ENCODE measurements around the gene TRDMT1. TPM values are rescaled to one million over a fixed set of nuclear protein-coding genes. Genes with fewer than 3 reads are reported as not detected.

TRDMT1 gene
- total RNA-seq, 2 experiments from 2014 or later = 10.4 to 12.2 TPM

GRCh38 chr10:17138460-17139042 is 62.9 kb downstream of the TRDMT1 start:
- no peaks in the 10 kb centered on the region for H3K79me2 ChIP-seq (ENCODE audit: insufficient read depth, low read depth, low read length)
- H3K9me3 ChIP-seq (ENCODE audit: low read length) = no peaks in the 10 kb centered on the region
- no peak overlapping the region for H3K4me3 ChIP-seq (ENCODE audit: low read depth, low read length, poor library complexity, severe bottlenecking)
- H3K4me2 ChIP-seq (ENCODE audit: low read length) = no peak overlapping the region
- H3K36me3 ChIP-seq (ENCODE audit: insufficient read depth, low read length) = no peaks in the 10 kb centered on the region
- no peak for TF ChIP-seq EZH2phosphoT487 (IDR thresholded peaks at IDR 0.05; ENCODE audit: borderline replicate concordance, low read depth, low read length)
- TF ChIP-seq CTCF (conservative IDR thresholded peaks at IDR 0.05; ENCODE audit: low read length) = no peak
- no peak for DNase-seq (ENCODE audit: low spot score)
- POLR2A ChIA-PET = interaction anchor here (0.6 kb wide), 1 partner anchor 1171 kb away, joined by 3 read pairs; no protein-coding TSS in a partner anchor
- H2AFZ ChIP-seq (ENCODE audit: low read length) = no peak overlapping the region
- H3K27ac ChIP-seq (ENCODE audit: low read depth, low read length, poor library complexity, severe bottlenecking) = no peak overlapping the region
- H3K9me2 ChIP-seq (ENCODE audit: insufficient read depth, low read length) = no peaks in the 10 kb centered on the region
- intact Hi-C loops (cut with micrococcal nuclease; ENCODE audit: unreplicated experiment) = no loop called here
- H3K4me1 ChIP-seq (ENCODE audit: insufficient read depth, low read length, poor library complexity, severe bottlenecking) = no peaks in the 10 kb centered on the region
- BruUV-seq (replicated peaks) = no TSS peak
- H4K20me1 ChIP-seq (ENCODE audit: insufficient read depth, low read length) = no peaks in the 10 kb centered on the region
- CTCF ChIA-PET (ENCODE audit: unreplicated experiment) = no interaction called here

- H3K4me3 ChIP-seq (ENCODE audit: low read depth, low read length, poor library complexity, severe bottlenecking) = no peak overlapping the region
- no peak for TF ChIP-seq EZH2phosphoT487 (IDR thresholded peaks at IDR 0.05; ENCODE audit: borderline replicate concordance, low read depth, low read length)
- TF ChIP-seq CTCF (conservative IDR thresholded peaks at IDR 0.05; ENCODE audit: low read length) = no peak
- BruUV-seq (replicated peaks) = no TSS peak
- POLR2A ChIA-PET = interaction anchor here (0.6 kb wide), 1 partner anchor 218 kb away, joined by 3 read pairs; no protein-coding TSS in a partner anchor
- H3K4me2 ChIP-seq (ENCODE audit: low read length) = no peak overlapping the region
- intact Hi-C loops (cut with micrococcal nuclease; ENCODE audit: unreplicated experiment) = no loop called here
- no peaks in the 10 kb centered on the region for H3K4me1 ChIP-seq (ENCODE audit: insufficient read depth, low read length, poor library complexity, severe bottlenecking)
- DNase-seq (ENCODE audit: low spot score) = no peak
- H4K20me1 ChIP-seq (ENCODE audit: insufficient read depth, low read length) = no peaks in the 10 kb centered on the region
- H3K36me3 ChIP-seq (ENCODE audit: insufficient read depth, low read length) = no peaks in the 10 kb centered on the region
- H2AFZ ChIP-seq (ENCODE audit: low read length) = no peak overlapping the region
- CTCF ChIA-PET (ENCODE audit: unreplicated experiment) = interaction anchor here (1.1 kb wide), 1 partner anchor 32 kb away, joined by 3 read pairs; no protein-coding TSS in a partner anchor
- H3K27ac ChIP-seq (ENCODE audit: low read depth, low read length, poor library complexity, severe bottlenecking) = no peak overlapping the region
- no peaks in the 10 kb centered on the region for H3K9me2 ChIP-seq (ENCODE audit: insufficient read depth, low read length)
- H3K79me2 ChIP-seq (ENCODE audit: insufficient read depth, low read depth, low read length) = no peaks in the 10 kb centered on the region
- no peaks in the 10 kb centered on the region for H3K9me3 ChIP-seq (ENCODE audit: low read length)
Measured at GRCh38 chr10:17134737-17135260, 66.7 kb downstream of the TRDMT1 start.

DNA sequence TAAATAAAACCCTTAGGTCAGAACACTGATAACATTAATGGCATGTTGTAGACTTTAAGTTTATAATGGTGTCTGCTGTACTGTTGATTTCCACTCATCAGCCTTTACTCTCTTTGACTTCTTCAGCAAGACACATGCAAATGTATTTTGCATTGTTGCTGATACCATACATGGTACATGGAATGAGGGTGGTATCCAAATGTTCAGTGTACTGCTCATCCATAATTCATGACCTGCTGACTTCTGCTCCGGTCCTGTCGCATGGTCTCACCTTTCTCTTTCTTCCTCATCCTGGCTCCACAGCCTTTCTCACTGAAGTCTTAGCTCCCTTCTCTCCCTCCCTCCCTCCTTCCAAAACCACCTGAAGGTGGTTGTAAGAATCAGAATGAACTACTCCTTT is 67.2 kb downstream of the TRDMT1 start:
- Histone ChIP-seq H4K20me1 (ENCODE audit: insufficient read depth, low read length) (no peaks in the 10 kb centered on the region), H3K4me1 (ENCODE audit: insufficient read depth, low read length, poor library complexity, severe bottlenecking) (no peaks in the 10 kb centered on the region), H3K27ac (ENCODE audit: low read depth, low read length, poor library complexity, severe bottlenecking) (no peak overlapping the region), H3K9me3 (ENCODE audit: low read length) (no peaks in the 10 kb centered on the region), H3K4me3 (ENCODE audit: low read depth, low read length, poor library complexity, severe bottlenecking) (no peak overlapping the region), H2AFZ (ENCODE audit: low read length) (no peak overlapping the region), H3K36me3 (ENCODE audit: insufficient read depth, low read length) (no peaks in the 10 kb centered on the region), H3K79me2 (ENCODE audit: insufficient read depth, low read depth, low read length) (no peaks in the 10 kb centered on the region), H3K9me2 (ENCODE audit: insufficient read depth, low read length) (no peaks in the 10 kb centered on the region), H3K4me2 (ENCODE audit: low read length) (no peak overlapping the region)
- TF ChIP-seq CTCF (conservative IDR thresholded peaks at IDR 0.05; ENCODE audit: low read length) (no peak), EZH2phosphoT487 (IDR thresholded peaks at IDR 0.05; ENCODE audit: borderline replicate concordance, low read depth, low read length) (no peak)
- no peak for DNase-seq (ENCODE audit: low spot score)
- ChIA-PET CTCF (ENCODE audit: unreplicated experiment) (interaction anchor here (1.1 kb wide), 1 partner anchor 31 kb away, joined by 3 read pairs; no protein-coding TSS in a partner anchor), POLR2A (no interaction called here)
- BruUV-seq (replicated peaks) = no TSS peak
- intact Hi-C loops (cut with micrococcal nuclease; ENCODE audit: unreplicated experiment) = no loop called here
